ENCODE data around the gene MSRB3.

DNA sequence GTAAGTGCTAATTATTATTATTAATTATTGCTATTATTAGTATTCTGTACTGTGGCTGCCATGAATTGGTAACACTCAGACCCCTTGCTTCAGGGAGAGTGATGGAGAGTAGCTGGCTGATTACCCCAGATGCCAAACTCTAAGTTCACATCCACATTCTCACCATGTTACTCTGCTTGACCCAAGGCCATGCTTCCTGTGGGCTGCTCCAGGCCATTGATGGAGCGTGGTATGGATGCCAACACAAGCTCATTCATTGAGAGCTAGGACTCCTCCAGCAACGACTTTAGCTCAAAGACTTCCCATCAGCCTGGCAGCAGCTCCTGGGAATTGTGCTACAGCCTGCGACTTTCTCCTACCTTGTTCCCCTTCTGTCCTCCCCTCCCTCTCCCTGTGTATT lies 233.4 kb downstream of the MSRB3 start:
- TF ChIP-seq POLR2AphosphoS5 (IDR thresholded peaks at IDR 0.05; ENCODE audit: low read depth, low read length) = no peak
- no peak for TF ChIP-seq POLR2A (IDR thresholded peaks at IDR 0.05; ENCODE audit: low read depth, low read length)

All from GM12892 (cell line).